ENCODE measurements around the gene TM2D1.

TM2D1 gene

GRCh38 chr1:61641578-61642336, 83.2 kb downstream of the TM2D1 start:
- peak; percentile 70 to 75 for DNase-seq

- no peak for DNase-seq
Measured at GRCh38 chr1:61640531-61641530, 84.1 kb downstream of the TM2D1 start.

- DNase-seq = no peak
Measured at GRCh38 chr1:61639608-61640336, 85.2 kb downstream of the TM2D1 start.

GRCh38 chr1:61638911-61639605, 85.9 kb downstream of the TM2D1 start:
- no peak for DNase-seq

GRCh38 chr1:61638296-61638695, 86.6 kb downstream of the TM2D1 start:
- DNase-seq = no peak

GRCh38 chr1:61637470-61637869, 87.5 kb downstream of the TM2D1 start:
- no peak for DNase-seq

GRCh38 chr1:61636814-61637213, 88.1 kb downstream of the TM2D1 start:
- DNase-seq = no peak

GRCh38 chr1:61636376-61636775, 88.6 kb downstream of the TM2D1 start:
- DNase-seq = no peak

- no peak for DNase-seq
Measured at GRCh38 chr1:61635557-61635956, 89.4 kb downstream of the TM2D1 start.

GRCh38 chr1:61631436-61631835, 93.5 kb downstream of the TM2D1 start:
- no peak for DNase-seq

Measured in activated T-cell treated with anti-CD3 and anti-CD28 coated beads, Interleukin-2, amount 50 U/mL, for 48 hours (primary cell).